HL-60/S4 treated with phorbol 12-myristate 13-acetate at 8.2 ng/mL for 4 days and 3 days (cell line): ENCODE measurements around the gene ZNF669.

Source experiments
- in situ Hi-C: fragments of 300-500 bp; cut with MboI; formaldehyde crosslinking; loops from 2 replicates; pipeline ENCODE4 v1.15.0; 2022; ENCODE audit warnings: low sequenced_read_pairs

The ZNF669 gene

DNA sequence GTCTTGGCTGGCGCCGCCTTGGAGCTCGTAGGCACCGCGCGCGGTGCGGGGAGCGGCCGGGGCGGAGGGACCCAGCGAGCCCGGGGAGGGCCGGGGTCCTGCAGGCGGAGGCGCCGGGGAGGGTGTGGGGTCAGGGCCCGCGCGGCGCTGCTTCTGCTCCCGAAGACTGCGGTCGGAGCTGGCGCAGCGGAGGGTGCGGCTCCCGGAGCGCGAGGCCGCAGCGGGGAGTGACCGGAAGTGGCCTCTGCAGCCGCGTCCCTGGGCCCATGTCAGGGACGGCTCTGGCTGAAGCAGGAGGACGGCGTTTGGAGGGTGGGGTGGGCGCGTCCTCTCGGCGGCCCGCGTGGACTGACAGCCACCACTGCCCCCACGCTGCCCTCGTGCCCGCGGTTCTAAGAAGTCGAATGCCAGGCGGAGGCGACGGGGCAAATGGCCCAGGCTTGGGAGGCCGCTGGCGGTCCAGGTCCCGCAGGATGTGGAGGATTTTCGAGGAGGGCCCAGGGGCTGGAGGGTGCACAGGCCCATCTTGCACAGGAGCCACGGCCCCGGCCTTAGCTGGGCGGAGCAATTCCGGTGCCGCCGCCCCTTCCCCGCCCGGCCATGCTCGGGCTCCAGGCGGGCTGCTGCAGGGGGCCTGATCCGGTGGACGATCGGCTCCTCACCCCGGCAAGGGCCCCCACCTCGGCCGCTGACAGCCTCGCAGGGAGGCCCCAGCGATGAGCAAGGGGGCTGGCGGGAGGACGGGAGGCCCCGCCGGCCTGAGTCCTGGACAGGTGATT is 7.7 kb upstream of the ZNF669 start:
- in situ Hi-C loops: no loop called here

DNA sequence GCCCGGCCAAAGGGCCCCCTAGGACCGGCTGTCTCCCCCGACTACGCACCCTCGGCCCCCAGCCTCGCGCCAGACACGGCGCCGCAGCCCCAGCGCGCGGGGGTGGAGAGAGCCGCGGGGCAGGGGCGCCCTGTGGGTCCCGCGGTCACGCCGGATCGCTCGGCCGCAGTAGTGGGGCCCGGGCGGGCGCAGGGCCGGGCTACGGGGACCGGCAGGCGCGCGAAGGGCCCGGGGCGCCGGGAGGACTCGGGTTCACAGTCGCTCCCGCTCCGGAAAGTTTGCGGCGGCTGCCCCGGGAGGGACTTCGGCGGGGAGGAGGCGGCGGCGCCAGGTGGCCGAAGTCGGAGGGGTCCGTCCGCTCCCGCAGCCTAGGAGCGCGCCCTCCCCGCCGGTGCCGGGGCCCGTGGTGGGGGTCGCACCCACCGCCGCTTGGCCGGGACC is 7.1 kb upstream of the ZNF669 start:
- in situ Hi-C loops: no loop called here

DNA sequence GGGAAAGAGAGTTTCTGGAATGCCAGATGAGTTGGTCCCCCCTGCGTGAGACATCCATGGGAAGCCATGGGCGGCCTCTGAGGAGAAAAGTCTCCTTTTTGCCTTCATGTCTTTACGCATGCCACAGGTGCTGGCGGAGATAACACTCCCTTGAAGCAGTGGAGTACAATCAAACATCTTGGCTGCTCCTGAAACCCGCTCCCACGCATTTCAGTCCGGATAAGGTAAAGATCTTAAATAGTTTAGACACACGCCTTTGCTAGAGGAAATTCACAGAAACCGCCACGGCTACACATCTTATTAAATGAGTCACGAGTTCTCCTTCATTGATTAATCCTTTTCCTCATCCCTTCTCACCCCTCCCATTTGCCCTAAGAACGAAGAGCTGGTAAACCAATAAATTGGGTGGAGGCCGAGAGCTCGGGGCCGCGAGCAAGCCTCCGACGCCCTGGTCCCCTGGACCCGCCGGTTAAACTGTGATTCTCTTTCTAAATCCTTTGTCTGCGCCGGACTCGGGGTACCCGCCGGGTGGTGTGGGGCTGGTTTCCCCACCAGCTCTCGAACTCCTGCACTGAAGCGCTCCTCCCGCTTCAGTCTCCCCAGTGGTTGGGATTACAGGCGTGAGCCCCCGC is 6.6 kb upstream of the ZNF669 start:
- in situ Hi-C loops: no loop called here

DNA sequence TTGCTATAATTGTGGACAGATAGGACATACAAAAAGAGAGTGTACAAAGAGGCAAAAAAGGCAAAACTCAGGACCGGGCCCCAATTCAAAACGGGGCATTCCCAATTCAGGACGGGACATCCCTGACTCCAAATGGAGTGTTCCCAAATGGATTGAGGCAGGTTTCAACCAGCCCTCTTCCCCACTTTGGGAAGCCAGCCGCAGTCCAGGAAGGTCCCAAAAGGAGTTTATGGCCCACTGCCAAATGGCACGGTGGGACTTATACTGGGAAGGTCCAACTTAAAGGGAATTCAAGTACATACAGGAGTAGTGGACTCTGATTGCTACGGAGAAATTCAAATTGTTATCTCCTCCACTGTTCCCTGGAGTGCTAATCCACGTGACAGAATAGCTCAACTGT is 3.5 kb upstream of the ZNF669 start:
- in situ Hi-C loops: no loop called here

DNA sequence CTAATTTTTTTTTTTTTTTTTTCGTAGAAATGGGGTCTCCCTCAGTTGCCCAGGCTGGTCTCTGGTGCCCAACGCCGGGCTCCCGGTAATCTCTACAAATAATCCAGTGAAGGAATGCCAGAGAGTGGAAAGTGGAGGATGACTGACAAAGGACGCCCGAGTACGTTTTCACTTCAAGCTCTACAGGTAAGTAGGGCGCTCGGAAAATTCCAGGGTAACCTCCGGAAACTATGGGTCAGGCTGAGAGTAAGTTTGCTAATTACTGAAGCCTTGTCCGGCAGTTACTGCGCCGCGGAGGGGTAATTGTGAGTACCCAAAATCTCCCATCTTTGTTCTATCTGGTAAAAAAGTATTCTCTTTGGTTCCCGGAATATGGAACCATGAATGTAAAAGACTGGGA is 1.8 kb upstream of the ZNF669 start:
- in situ Hi-C loops: no loop called here

DNA sequence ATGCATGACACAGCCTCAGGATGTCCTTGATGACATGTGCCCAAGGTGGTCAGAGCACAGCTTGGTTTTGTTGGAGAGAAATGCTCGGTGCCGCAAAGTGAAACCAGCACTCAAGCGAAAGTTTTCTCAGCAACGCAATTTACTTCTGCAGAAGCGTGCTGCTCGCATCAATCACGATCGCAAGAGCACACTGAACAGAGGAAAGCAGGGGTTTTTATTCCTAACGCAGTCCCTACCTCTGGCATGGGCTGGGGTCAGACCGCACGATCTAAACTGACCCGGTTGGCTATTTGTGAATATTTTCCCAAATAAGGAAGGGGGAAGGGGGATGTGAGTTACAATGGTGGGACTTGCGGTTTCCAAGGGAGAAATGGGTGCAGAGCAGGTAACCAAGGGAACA is 809 bp upstream of the ZNF669 start:
- in situ Hi-C loops: no loop called here

DNA sequence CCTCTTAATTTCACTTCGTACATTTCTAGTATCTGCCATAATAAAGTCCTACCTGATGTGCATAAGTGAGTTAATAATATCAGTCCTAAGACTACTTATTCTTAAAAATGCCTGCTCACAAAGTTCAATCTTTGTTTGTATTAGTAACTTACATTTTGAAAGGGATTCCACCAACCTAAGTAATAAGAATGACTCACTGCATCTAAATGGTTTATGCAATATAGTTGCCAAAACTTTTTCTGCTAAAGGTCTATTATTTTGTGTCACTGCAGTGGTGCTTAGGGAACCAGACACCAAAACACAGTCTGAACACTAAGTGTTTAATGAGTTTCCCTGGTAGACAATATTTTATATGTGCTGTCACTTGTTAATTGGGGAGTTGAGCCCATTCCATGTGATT is 1.8 kb downstream of the ZNF669 start:
- in situ Hi-C loops: no loop called here

DNA sequence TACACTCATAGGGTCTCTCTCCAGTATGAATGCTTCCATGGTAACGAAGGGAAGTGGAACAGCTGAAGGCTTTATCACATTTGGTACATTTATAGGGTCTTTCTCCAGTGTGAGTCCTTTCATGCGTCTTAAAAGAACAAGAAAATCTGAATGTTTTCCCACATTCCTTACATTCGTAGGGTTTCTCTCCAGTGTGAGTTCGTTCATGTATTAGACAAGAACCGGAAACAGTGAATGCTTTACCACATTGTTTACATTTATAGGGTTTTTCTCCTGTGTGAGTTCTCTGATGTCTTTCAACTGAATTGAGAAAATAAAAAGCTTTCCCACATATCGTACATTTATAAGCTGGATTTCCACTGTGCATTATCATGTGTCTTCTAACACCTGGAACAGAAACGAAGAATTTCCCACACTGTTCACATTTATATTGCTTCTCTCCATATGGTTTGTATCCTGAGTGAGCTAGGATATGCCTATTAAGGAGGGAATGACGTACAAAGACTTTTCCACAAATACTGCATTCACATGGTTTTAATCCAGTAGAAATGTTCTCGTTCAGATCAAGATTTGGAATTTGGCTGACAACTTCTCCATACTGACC is 3.4 kb downstream of the ZNF669 start:
- in situ Hi-C loops: no loop called here

DNA sequence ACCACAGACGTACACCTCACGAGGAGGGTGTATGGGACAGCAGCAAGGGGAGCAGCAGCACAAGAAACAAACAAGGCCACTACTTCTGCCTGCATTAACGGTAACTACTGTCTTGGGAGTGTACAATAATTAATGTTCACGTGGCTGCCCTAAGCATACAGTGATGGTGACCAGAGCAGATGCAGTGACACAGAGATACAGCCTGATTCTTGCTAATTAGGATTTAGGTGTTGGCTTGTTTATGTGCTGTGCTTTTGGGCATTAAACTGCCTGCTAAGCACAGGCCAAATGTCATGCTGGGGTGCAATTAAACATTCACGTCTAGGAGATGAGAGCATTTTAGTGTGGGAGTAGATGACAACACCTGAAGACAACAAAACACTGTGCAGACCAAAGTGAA is 7.2 kb downstream of the ZNF669 start:
- in situ Hi-C loops: no loop called here

DNA sequence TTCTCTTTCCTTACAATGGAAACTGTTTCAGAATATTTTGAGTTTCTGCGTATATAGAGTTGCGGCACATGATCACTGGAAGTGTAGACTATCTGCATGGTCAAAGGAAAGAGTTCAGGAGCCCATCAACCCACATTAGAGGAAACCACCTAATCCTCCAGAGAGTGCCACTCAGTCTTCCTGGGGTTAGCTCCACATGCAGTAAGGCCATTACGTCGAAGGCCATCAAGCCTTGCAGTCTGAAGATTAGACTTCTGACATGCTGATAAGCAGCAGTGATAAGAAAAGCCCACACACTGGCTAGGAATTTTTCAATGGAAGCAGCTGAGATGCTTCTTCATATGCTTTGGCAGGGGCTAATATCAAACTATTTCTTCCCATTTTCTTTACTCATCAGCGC is 7.6 kb downstream of the ZNF669 start:
- in situ Hi-C loops: no loop called here

DNA sequence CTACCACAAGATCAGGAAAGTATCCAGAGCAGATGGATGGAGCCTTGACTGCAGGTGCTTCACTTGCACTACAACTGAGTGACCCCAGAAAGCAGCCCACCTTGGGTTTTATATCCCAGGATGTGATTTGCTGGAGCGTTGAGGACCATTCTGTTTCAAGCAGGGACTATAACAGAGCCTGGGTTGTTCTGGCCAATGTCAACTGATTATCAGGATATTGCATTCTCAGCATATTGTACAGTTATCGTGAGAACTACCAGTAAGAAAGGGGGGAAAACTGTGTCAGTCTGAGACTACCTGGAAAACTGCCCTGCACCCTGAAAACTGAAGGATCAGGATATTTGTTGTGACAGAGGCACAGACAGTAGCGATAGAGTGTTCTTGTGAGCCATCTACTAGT is 8.0 kb downstream of the ZNF669 start:
- in situ Hi-C loops: no loop called here

DNA sequence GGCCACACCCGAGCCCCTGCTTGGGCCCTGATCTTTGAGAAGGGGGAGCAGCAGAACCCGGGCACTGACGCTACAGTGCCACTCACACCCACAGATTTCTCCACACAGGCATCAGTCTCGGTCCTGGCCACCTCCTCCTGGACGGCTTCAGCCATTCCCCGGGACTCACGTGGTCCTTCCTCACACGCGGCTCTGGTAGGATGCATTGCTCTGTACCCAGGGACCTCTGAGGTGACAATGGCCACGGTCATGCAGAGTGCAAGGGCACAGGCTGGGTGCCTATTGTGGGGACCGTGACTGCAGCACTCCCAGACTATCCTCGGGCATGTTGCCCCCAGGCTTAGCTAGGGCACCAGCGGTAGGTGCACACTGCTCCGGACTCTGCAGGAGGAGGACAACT is 13.7 kb downstream of the ZNF669 start:
- in situ Hi-C loops: no loop called here

DNA sequence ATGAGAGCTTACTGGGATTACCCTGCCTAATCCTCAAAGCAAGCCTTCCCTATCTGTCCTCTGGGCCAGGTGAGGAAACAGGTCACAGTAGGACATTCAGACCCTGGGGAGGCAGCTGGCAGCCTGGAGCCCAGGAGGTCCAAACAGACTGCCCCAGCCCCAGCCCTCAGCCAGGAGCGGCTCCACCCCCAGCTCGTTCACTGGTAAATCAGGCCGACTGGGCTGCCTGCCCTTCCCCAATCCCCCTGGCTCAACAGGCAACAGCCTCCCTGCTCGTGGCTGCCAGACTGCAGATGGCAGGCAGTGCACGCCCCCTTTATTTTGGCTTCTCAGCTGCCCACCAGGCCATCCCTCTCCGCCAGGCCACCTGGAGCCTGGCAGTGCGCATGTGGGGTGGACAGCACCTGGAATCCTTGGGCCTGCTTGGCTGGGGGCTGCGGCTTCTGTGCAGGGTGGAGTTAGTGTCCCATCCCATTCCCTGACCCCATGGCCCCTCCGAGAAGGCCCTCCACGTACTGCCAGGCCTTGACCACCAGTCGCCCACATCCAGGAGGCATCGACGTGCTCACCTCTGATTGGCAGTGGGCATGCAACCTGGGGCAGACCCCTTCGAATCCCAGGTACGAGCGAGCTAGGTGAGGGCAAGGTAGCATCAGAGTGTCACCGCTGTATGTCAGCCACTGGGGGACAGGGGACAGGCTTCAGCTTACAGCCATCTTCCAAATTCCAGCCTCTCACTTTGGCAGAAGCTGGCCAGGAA is 14.4 kb downstream of the ZNF669 start:
- in situ Hi-C loops: no loop called here

DNA sequence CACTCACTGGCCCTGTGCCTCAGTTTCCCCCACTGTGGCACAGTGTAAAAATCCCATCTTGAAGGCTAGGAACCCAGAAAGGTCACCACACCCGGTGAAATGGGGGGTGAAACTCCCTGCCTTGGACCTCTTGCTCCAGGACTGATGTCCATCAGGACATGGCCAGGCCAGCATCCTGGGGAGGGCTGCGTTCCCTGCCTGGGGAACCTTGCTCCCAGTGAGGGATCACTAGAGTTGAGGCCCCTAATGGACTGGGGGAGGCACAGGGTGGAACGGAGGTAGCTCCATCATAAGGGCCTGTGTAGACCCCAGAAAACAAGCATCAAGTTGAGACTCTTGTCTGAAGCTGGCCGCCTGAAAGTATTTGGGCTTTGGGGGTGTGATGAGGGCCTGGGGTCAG is 15.2 kb downstream of the ZNF669 start:
- in situ Hi-C loops: no loop called here

DNA sequence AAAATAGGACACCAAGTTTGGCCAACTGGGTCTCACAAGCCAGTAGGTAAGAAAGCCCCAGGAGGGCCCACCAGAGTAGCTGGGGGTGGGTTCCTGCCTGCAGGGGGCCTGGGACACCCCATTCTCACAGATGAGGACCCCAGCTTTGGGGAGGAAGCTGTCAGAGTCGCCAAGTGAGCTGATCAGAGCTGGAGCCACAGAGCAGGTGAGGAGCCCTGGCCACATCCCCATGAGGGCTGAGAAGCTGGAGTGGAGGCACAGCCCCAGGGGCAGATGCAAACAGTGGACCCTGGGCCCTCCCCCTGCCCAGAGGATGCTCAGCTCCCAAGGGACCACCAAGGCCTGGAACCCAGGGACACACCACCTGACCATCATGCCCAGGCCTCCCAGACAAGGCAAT is 16.9 kb downstream of the ZNF669 start:
- in situ Hi-C loops: no loop called here

DNA sequence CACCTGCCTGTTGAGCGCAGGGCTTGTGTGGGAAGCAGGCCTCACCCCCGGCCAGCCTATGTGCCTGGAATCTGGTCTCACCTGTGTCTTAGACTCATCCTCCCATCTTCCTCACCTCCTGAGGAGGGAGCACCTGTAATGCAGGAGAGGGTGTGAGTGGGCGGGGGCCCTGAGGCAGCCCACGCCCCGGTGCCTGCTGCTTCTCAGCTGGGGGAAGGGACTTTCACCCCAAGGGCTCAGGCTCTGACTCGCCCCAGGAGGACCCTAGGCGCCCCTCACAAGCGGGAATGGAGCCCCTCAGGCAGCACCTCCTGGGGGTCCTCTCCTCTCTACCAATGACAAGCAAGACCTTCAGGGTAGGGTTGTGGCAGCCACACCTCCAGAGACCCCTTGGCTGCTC is 18.8 kb downstream of the ZNF669 start:
- in situ Hi-C loops: no loop called here

DNA sequence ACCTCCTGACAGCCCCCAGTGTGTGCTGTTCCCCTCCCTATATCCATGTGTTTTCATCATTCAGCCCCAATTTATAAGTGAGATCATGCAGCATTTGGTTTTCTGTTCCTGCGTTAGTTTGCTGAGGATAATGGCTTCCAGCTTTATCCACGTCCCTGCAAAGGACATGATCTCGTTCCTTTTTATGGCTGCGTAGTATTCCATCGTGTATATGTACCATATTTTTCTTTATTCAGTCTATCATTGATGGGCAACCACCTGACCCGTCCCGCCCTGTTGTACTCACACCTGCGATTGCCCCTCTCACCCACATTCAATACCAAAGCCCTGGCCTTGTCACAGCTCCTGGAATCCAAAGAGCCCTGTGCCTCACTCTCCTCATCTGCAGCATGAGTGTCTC is 19.4 kb downstream of the ZNF669 start:
- in situ Hi-C loops: no loop called here

DNA sequence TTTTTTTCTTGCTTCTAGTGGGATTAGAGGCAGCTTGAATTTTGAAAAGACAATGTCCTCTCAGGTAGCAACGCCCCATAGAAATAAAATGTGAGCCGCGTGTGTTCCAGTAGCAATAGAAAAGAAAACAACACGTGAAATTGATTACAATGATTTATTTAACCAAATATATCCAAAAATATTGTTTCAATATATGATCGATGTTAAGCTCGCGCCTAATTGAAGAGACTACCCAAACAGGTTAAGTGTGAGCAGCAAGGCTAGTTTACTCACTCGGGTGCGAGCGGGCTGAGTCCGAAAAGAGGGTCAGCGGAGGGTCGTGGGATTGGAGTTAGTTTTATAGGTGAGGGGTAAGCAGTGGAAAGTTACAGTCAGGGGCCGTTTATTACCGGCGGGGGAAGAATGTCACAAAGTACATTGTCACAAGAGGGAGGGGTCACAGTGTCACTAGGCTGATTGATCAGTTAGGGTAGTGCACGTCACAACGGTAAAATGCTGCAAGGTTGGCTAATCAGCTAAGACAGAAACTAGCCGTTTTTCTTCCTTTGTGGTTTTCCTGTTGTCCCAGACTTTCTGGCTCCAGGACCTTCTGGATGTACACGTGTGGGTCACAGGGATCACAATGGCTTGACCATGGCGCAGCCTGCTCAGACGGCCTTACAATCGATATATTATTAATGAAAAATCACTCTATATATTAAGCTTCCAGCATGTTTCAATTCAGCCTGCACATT is 24.8 kb downstream of the ZNF669 start:
- in situ Hi-C loops: no loop called here

DNA sequence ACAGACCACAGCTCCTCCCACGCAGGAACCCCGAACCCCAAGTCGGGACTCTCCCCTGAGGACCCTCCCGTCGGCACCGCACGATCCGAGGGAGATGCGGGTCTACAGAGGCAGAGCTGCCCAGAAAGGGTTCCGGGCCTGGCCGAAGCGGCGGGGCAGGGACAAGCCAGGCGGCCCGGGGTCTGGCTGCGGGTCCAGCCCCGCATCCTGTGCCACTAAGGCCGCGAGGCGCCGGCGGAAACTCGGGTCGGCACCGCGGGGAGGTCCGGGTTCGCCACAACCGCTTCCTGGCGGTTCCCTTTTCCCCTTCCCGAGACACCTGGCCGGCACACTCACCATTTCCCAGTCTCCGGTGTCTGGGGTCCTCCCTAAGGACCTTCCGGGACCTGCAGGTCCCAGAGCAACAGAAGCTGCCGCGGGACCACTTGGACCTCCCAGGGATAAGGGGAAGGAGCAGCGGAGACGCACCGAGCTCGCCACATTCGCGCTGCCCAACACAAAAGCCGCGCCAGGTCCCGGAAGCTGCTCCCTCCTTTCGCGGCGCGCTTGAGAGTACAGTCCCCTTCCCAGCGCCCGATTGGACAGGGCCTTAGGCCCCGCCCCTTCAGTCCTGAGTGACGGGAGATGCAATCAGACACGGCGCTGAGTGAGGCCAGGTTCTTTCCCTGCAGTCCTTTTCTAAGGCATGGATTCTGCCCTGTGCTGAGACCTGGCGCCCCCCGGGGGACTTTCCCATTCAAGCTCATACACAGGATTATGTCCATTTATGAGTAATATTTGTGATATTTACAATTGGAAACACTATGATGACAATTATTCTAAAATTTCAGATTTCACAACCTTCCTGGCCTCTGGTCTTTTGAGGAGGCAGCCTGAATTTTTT is 25.7 kb downstream of the ZNF669 start, which contains the start of gene ZNF670:
Gene ZNF670 (minus strand): TSS at position 554 of the 883 bp plus-strand sequence. CDS start 215 bp downstream, at position 339.
- in situ Hi-C loops: no loop called here

DNA sequence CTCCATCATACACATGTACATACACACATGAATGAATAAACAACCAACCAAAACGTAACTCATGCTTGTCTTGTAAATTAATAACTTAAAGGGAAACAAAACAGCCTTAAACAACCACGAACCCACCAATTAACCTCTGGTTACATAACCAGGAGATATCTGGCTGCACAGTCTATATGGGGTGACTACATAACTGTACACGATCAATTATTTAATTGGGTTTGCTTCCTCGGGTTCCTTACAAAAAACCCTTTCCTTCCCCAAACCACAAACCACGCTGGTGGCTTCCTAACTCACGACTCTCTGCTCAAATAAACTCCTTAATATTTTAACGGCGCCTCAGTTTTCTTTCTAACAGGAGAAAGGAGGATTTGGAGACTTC is 26.3 kb downstream of the ZNF669 start:
- in situ Hi-C loops: no loop called here
